ENCODE results near the gene APBB3.

Gene APBB3

DNA sequence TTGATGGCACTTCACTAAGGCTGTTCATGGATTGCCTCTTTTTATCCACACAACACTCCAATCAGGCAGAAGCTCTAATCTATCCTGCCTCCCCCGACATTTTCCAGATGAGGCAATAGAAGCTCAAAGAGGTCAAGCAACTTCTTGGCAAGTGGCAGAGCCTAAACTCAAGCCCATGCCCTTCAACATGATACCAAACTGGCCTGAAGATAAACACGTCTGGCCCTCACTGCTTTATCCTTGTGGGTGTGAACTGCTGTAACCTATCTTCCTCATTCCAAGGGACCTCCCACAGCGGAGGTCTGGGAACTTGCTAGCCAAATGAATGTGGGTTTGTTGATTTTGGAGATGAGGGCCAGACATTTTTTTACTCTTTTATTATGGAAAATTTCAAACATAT is 9.8 kb upstream of the APBB3 start:
- H3K18ac ChIP-seq (ENCODE audit: low read length) = no peak overlapping the region
- no peak overlapping the region for H3K4me3 ChIP-seq (ENCODE audit: low read length)
- H4K8ac ChIP-seq (ENCODE audit: low read depth, low read length) = no peak overlapping the region
- no peak overlapping the region for H3K4ac ChIP-seq (ENCODE audit: low read depth, low read length)
- H4K5ac ChIP-seq (ENCODE audit: low read length) = no peak overlapping the region
- H2BK15ac ChIP-seq (replicated peaks; ENCODE audit: low read depth) = no peak overlapping the region
- H3K79me2 ChIP-seq (ENCODE audit: control insufficient read depth, insufficient read depth, low read length) = no peaks in the 10 kb centered on the region
- no peak overlapping the region for H2AK5ac ChIP-seq (ENCODE audit: low read length)
- H3K27me3 ChIP-seq (ENCODE audit: insufficient read depth, low read length, poor library complexity) = no peaks in the 10 kb centered on the region
- H2BK120ac ChIP-seq (ENCODE audit: low read depth, low read length) = no peak overlapping the region
- H3K27ac ChIP-seq (ENCODE audit: low read depth, low read length) = peak overlapping the region; percentile 90
- no CpG with 5 or more reads among the region's 3 CpGs for WGBS (ENCODE audit: extremely low coverage, insufficient coverage, low lambda C conversion rate)
- no peak overlapping the region for H3K9ac ChIP-seq (ENCODE audit: low read length)
- peak; percentile 96 for DNase-seq
- no peak overlapping the region for H3K56ac ChIP-seq (ENCODE audit: low read length)
- H2BK5ac ChIP-seq (ENCODE audit: low read length) = no peak overlapping the region
- H3K4me2 ChIP-seq (ENCODE audit: low read length) = no peak overlapping the region
- no peaks in the 10 kb centered on the region for H3K79me1 ChIP-seq (ENCODE audit: low read length)
- peaks cover 5% of the 10 kb centered on the region for H3K4me1 ChIP-seq (ENCODE audit: control insufficient read depth, low read depth, low read length)
- H3K36me3 ChIP-seq (ENCODE audit: control insufficient read depth, insufficient read depth, low read length) = no peaks in the 10 kb centered on the region
- no peak overlapping the region for H3K23ac ChIP-seq (ENCODE audit: low read length)

DNA sequence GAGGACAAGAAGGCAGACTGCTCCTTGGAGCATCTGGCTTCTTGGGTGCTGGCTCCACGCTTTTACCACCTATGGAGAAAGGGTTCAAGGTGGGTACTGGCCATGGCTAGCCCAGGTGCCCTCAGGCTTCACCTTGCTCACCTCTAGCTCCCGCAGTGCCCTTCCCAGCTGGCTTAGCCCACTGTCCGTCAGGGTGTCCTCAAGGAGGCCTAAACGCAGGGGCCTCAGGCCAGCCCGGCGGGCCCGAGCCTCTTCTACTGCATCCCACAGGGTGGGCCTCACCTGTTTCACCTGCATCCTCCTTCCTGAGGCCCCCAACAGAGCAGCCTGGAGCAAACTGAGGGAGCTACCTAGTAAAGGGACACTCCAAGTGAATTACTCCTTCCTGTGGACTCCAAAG is 9.3 kb upstream of the APBB3 start:
- H3K79me2 ChIP-seq (ENCODE audit: control insufficient read depth, insufficient read depth, low read length) = no peaks in the 10 kb centered on the region
- DNase-seq = no peak
- peak overlapping the region; percentile 75 for H3K56ac ChIP-seq (ENCODE audit: low read length)

DNA sequence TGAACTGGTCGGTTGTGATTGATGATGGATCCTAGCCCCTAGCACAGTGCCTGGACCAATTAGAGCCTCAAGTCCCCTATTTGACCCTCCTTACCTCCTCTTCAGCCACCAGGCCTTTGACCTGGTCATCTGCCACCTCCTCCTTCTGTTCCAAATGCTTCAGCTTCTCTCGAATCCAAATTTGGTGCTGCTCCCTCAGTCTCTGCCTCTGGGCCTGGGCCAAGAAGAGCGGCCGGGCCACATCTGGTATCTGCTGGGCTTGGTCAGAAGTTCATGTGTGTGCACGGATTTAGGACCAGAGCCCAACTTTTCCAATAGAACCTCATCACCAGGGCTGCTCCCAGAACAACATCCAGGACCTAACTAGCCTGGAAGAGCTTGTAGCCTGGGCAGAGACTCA is 6.7 kb upstream of the APBB3 start:
- no CpG with 5 or more reads among the region's 5 CpGs for WGBS (ENCODE audit: extremely low coverage, insufficient coverage, low lambda C conversion rate)
- Histone ChIP-seq H3K4ac (ENCODE audit: low read depth, low read length) (no peak overlapping the region), H4K8ac (ENCODE audit: low read depth, low read length) (no peak overlapping the region), H2AK5ac (ENCODE audit: low read length) (no peak overlapping the region), H2BK120ac (ENCODE audit: low read depth, low read length) (no peak overlapping the region), H4K5ac (ENCODE audit: low read length) (no peak overlapping the region), H3K27me3 (ENCODE audit: insufficient read depth, low read length, poor library complexity) (no peaks in the 10 kb centered on the region), H3K79me1 (ENCODE audit: low read length) (peaks cover 4% of the 10 kb centered on the region), H2BK15ac (replicated peaks; ENCODE audit: low read depth) (no peak overlapping the region), H3K23ac (ENCODE audit: low read length) (no peak overlapping the region), H3K36me3 (ENCODE audit: control insufficient read depth, insufficient read depth, low read length) (peaks cover 3% of the 10 kb centered on the region), H3K4me3 (ENCODE audit: low read length) (no peak overlapping the region), H3K27ac (ENCODE audit: low read depth, low read length) (no peak overlapping the region), H3K18ac (ENCODE audit: low read length) (no peak overlapping the region), H3K4me2 (ENCODE audit: low read length) (no peak overlapping the region), H3K4me1 (ENCODE audit: control insufficient read depth, low read depth, low read length) (peaks cover 5% of the 10 kb centered on the region), H2BK5ac (ENCODE audit: low read length) (no peak overlapping the region), H3K79me2 (ENCODE audit: control insufficient read depth, insufficient read depth, low read length) (no peaks in the 10 kb centered on the region), H3K9ac (ENCODE audit: low read length) (no peak overlapping the region), H3K56ac (ENCODE audit: low read length) (no peak overlapping the region)
- no peak for DNase-seq

More for the DNA sequence above, 9.3 kb upstream of the APBB3 start:
- no peak overlapping the region for H3K4me2 ChIP-seq (ENCODE audit: low read length)
- H3K4ac ChIP-seq (ENCODE audit: low read depth, low read length) = peak overlapping the region; percentile 77
- no CpG with 5 or more reads among the region's 7 CpGs for WGBS (ENCODE audit: extremely low coverage, insufficient coverage, low lambda C conversion rate)
- H3K4me3 ChIP-seq (ENCODE audit: low read length) = no peak overlapping the region
- H2BK15ac ChIP-seq (replicated peaks; ENCODE audit: low read depth) = no peak overlapping the region
- peaks cover 5% of the 10 kb centered on the region for H3K4me1 ChIP-seq (ENCODE audit: control insufficient read depth, low read depth, low read length)
- peak overlapping the region; percentile 90 for H3K27ac ChIP-seq (ENCODE audit: low read depth, low read length)
- H3K27me3 ChIP-seq (ENCODE audit: insufficient read depth, low read length, poor library complexity) = no peaks in the 10 kb centered on the region
- no peak overlapping the region for H4K5ac ChIP-seq (ENCODE audit: low read length)
- H3K79me1 ChIP-seq (ENCODE audit: low read length) = no peaks in the 10 kb centered on the region
- H2BK5ac ChIP-seq (ENCODE audit: low read length) = peak overlapping the region; percentile 89
- H4K8ac ChIP-seq (ENCODE audit: low read depth, low read length) = no peak overlapping the region
- H3K18ac ChIP-seq (ENCODE audit: low read length) = peak overlapping the region; percentile 85
- H2AK5ac ChIP-seq (ENCODE audit: low read length) = peak overlapping the region; percentile 28
- H2BK120ac ChIP-seq (ENCODE audit: low read depth, low read length) = peak overlapping the region; percentile 50
- H3K9ac ChIP-seq (ENCODE audit: low read length) = no peak overlapping the region
- peak overlapping the region; percentile 91 for H3K23ac ChIP-seq (ENCODE audit: low read length)
- no peaks in the 10 kb centered on the region for H3K36me3 ChIP-seq (ENCODE audit: control insufficient read depth, insufficient read depth, low read length)

DNA sequence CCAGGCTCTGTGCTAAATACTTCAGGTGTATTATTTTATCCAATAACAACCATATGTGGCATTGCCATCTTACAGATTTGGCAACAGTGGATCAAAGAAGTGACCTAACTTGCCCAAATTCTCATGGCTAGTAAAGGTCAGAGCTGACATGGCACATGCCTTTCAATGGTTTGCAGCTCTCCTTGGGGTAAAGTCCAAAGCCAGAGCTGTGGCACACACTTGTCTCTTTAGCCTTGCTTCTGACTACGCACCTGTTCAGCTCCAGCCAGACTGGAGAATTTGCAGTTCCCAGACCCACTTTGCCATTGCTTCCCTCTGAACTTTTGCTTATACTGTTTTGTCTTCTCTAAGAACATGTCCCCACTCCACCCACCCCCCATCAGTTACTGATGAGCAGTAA is 6.1 kb upstream of the APBB3 start:
- peaks cover 9% of the 10 kb centered on the region for H3K4me1 ChIP-seq (ENCODE audit: control insufficient read depth, low read depth, low read length)
- H3K23ac ChIP-seq (ENCODE audit: low read length) = no peak overlapping the region
- H3K27ac ChIP-seq (ENCODE audit: low read depth, low read length) = no peak overlapping the region
- H3K18ac ChIP-seq (ENCODE audit: low read length) = no peak overlapping the region
- H4K5ac ChIP-seq (ENCODE audit: low read length) = no peak overlapping the region
- no peak overlapping the region for H2BK15ac ChIP-seq (replicated peaks; ENCODE audit: low read depth)
- H3K56ac ChIP-seq (ENCODE audit: low read length) = no peak overlapping the region
- H3K79me1 ChIP-seq (ENCODE audit: low read length) = peaks cover 5% of the 10 kb centered on the region
- H4K8ac ChIP-seq (ENCODE audit: low read depth, low read length) = no peak overlapping the region
- H3K9ac ChIP-seq (ENCODE audit: low read length) = no peak overlapping the region
- WGBS (ENCODE audit: extremely low coverage, insufficient coverage, low lambda C conversion rate) = no CpG with 5 or more reads among the region's 1 CpG
- no peak overlapping the region for H2AK5ac ChIP-seq (ENCODE audit: low read length)
- peaks cover 3% of the 10 kb centered on the region for H3K36me3 ChIP-seq (ENCODE audit: control insufficient read depth, insufficient read depth, low read length)
- H3K4me3 ChIP-seq (ENCODE audit: low read length) = no peak overlapping the region
- no peaks in the 10 kb centered on the region for H3K27me3 ChIP-seq (ENCODE audit: insufficient read depth, low read length, poor library complexity)
- no peak overlapping the region for H2BK5ac ChIP-seq (ENCODE audit: low read length)
- peaks cover 2% of the 10 kb centered on the region for H3K79me2 ChIP-seq (ENCODE audit: control insufficient read depth, insufficient read depth, low read length)
- H3K4me2 ChIP-seq (ENCODE audit: low read length) = no peak overlapping the region
- no peak overlapping the region for H2BK120ac ChIP-seq (ENCODE audit: low read depth, low read length)
- DNase-seq = no peak
- no peak overlapping the region for H3K4ac ChIP-seq (ENCODE audit: low read depth, low read length)

DNA sequence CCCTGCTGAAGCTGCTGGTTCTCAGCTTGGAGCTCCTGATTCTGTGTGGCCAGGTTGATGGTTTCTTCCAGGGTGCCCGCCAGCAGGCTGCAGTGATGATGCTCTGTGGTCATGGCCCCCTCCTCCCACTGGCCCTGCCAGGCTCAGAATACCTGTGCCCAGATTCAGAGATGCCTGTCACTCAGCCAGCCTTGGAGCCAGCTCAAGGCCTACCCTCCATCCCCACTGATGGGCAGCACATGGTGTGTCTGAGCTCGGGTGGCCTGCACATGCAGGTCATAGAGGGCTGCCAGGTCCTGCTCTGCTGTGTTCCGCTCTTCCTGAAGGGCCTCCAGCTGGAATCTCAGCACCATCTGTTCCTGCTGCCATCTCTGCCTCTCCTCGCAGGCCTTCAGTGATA is 5.7 kb upstream of the APBB3 start:
- no CpG with 5 or more reads among the region's 4 CpGs for WGBS (ENCODE audit: extremely low coverage, insufficient coverage, low lambda C conversion rate)
- Histone ChIP-seq H4K8ac (ENCODE audit: low read depth, low read length) (no peak overlapping the region), H3K18ac (ENCODE audit: low read length) (no peak overlapping the region)

DNA sequence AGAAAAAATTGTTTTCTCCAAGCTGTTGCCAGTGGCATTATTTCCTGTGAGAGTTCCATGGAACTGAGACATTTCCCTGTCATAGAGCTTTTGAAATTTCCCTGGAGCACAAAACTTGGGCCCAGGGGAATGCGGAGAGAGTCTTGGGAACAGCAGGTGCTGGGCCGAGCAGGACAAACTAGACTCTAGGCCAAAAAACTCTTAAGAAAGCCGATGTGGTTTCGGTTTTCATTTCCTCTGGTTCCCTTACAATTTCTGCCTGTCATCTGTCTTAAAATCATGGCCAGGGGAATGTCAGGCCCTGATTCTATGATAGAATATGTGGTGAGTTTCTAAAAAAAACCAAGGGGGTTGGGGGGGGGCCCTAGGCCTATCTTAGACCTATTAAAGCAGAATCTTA is 4.8 kb upstream of the APBB3 start:
- no CpG with 5 or more reads among the region's 4 CpGs for WGBS (ENCODE audit: extremely low coverage, insufficient coverage, low lambda C conversion rate)
- H2AK5ac ChIP-seq (ENCODE audit: low read length) = no peak overlapping the region
- no peak overlapping the region for H3K4me3 ChIP-seq (ENCODE audit: low read length)
- H2BK120ac ChIP-seq (ENCODE audit: low read depth, low read length) = no peak overlapping the region
- no peak overlapping the region for H3K18ac ChIP-seq (ENCODE audit: low read length)
- no peak overlapping the region for H3K56ac ChIP-seq (ENCODE audit: low read length)
- H3K79me1 ChIP-seq (ENCODE audit: low read length) = peaks cover 12% of the 10 kb centered on the region
- peaks cover 5% of the 10 kb centered on the region for H3K79me2 ChIP-seq (ENCODE audit: control insufficient read depth, insufficient read depth, low read length)
- H3K36me3 ChIP-seq (ENCODE audit: control insufficient read depth, insufficient read depth, low read length) = peaks cover 3% of the 10 kb centered on the region
- no peak overlapping the region for H3K23ac ChIP-seq (ENCODE audit: low read length)
- DNase-seq = no peak
- H2BK5ac ChIP-seq (ENCODE audit: low read length) = no peak overlapping the region
- no peak overlapping the region for H3K9ac ChIP-seq (ENCODE audit: low read length)
- peaks cover 12% of the 10 kb centered on the region for H3K4me1 ChIP-seq (ENCODE audit: control insufficient read depth, low read depth, low read length)
- H3K27ac ChIP-seq (ENCODE audit: low read depth, low read length) = no peak overlapping the region
- no peak overlapping the region for H4K8ac ChIP-seq (ENCODE audit: low read depth, low read length)
- no peak overlapping the region for H4K5ac ChIP-seq (ENCODE audit: low read length)
- no peak overlapping the region for H3K4ac ChIP-seq (ENCODE audit: low read depth, low read length)
- H2BK15ac ChIP-seq (replicated peaks; ENCODE audit: low read depth) = no peak overlapping the region
- no peaks in the 10 kb centered on the region for H3K27me3 ChIP-seq (ENCODE audit: insufficient read depth, low read length, poor library complexity)
- no peak overlapping the region for H3K4me2 ChIP-seq (ENCODE audit: low read length)

More for the DNA sequence above, 5.7 kb upstream of the APBB3 start:
- Histone ChIP-seq H2AK5ac (ENCODE audit: low read length) (no peak overlapping the region), H3K27me3 (ENCODE audit: insufficient read depth, low read length, poor library complexity) (no peaks in the 10 kb centered on the region), H3K23ac (ENCODE audit: low read length) (no peak overlapping the region), H3K79me2 (ENCODE audit: control insufficient read depth, insufficient read depth, low read length) (peaks cover 5% of the 10 kb centered on the region), H2BK5ac (ENCODE audit: low read length) (no peak overlapping the region), H3K36me3 (ENCODE audit: control insufficient read depth, insufficient read depth, low read length) (peaks cover 3% of the 10 kb centered on the region), H3K4me3 (ENCODE audit: low read length) (no peak overlapping the region), H3K27ac (ENCODE audit: low read depth, low read length) (no peak overlapping the region), H3K4me1 (ENCODE audit: control insufficient read depth, low read depth, low read length) (peaks cover 12% of the 10 kb centered on the region), H3K4ac (ENCODE audit: low read depth, low read length) (no peak overlapping the region), H2BK120ac (ENCODE audit: low read depth, low read length) (no peak overlapping the region), H3K79me1 (ENCODE audit: low read length) (peaks cover 10% of the 10 kb centered on the region), H2BK15ac (replicated peaks; ENCODE audit: low read depth) (no peak overlapping the region), H3K56ac (ENCODE audit: low read length) (no peak overlapping the region), H3K4me2 (ENCODE audit: low read length) (no peak overlapping the region), H4K5ac (ENCODE audit: low read length) (no peak overlapping the region), H3K9ac (ENCODE audit: low read length) (no peak overlapping the region)
- DNase-seq = no peak

Measured in mesendoderm (in vitro differentiated cells).